HS-27A (cell line): Measurements from ENCODE around the gene PIGT.
"Not testable (repeated sequence)": the region's sequence is repeated elsewhere in the genome, so short reads cannot be mapped to it uniquely, and the experiment has no call there.

Source experiments
- DNase-seq: peaks from one replicate; pipeline ENCODE4 v3.0.0-alpha.2; 2012; ENCODE audit warnings: low read depth, missing footprints

PIGT gene

DNA sequence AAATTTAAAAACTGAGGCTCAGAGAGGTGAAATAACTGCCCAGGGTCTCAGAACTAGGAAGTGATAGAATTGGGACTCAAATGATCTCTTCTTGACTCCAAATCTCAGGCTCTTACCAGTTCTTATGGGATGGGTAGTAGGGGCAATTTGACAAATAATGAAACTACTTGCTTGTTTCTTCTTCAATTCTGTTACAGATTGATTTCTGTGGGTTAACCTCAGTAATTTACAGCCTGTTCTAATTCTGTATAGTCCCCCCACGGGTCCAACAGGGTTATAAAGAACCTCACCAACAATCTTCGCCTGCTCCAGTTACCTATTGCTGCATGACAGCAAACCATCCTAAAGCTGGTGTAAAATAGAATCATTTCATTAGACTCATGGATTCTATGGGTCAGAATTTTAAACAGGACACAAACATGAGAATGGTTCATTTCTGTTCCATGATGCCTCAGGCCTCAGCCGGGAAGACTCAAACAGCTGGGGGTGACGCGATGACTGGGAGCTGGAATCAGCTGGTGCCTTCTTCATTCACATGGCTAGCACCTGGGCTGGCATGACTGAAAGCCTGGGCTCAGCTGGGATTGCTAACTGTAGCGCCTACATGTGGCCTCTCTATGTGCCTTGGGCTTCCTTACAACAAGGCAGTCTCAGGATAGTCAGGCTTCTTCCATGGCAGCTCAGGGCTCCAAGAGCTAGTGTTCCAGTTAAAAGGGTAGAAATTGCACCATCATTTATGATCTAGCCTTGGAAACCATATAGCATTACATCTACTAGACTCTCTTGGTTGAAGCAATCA, 47.0 kb downstream of the PIGT start:
- no peak for DNase-seq

GRCh38 chr20:45463709-45464108, 47.8 kb downstream of the PIGT start:
- no peak for DNase-seq

GRCh38 chr20:45465491-45466266, 49.7 kb downstream of the PIGT start:
- DNase-seq: no peak

- no peak for DNase-seq
Observed at GRCh38 chr20:45467172-45467571, 51.2 kb downstream of the PIGT start.

GRCh38 chr20:45467861-45468260, 51.9 kb downstream of the PIGT start:
- no peak for DNase-seq

GRCh38 chr20:45469336-45470261, 53.7 kb downstream of the PIGT start, which contains the start of gene WFDC2:
Gene WFDC2, plus strand, starts transcription at chr20:45469753. Its CDS starts 29 bp downstream, at chr20:45469782.
- DNase-seq: no peak

GRCh38 chr20:45470262-45470931, 54.5 kb downstream of the PIGT start:
- DNase-seq: no peak

- DNase-seq: no peak
Observed at GRCh38 chr20:45470937-45471336, 55.0 kb downstream of the PIGT start.

GRCh38 chr20:45472286-45472685, 56.3 kb downstream of the PIGT start:
- not testable (repeated sequence) for DNase-seq
